ENCODE measurements around the gene DOCK6.

DOCK6 gene

GRCh38 chr19:11203194-11204075 is 58.9 kb downstream of the DOCK6 start:
- no peak for DNase-seq (ENCODE audit: low read depth, low spot score)
- H3K4me3 ChIP-seq (ENCODE audit: low read length), result no peak overlapping the region

GRCh38 chr19:11202488-11203193 is 59.7 kb downstream of the DOCK6 start:
- DNase-seq (ENCODE audit: low read depth, low spot score), result no peak
- H3K4me3 ChIP-seq (ENCODE audit: low read length), result no peak overlapping the region

GRCh38 chr19:11201791-11202190 is 60.5 kb downstream of the DOCK6 start:
- no peak overlapping the region for H3K4me3 ChIP-seq (ENCODE audit: low read length)
- DNase-seq (ENCODE audit: low read depth, low spot score), result no peak

GRCh38 chr19:11200931-11201330 is 61.4 kb downstream of the DOCK6 start:
- DNase-seq (ENCODE audit: low read depth, low spot score), result no peak
- no peak overlapping the region for H3K4me3 ChIP-seq (ENCODE audit: low read length)

- no peak overlapping the region for H3K4me3 ChIP-seq (ENCODE audit: low read length)
- no peak for DNase-seq (ENCODE audit: low read depth, low spot score)
Measured at GRCh38 chr19:11200015-11200574, 62.2 kb downstream of the DOCK6 start.

- no peak for DNase-seq (ENCODE audit: low read depth, low spot score)
Measured at GRCh38 chr19:11199517-11199916, 62.8 kb downstream of the DOCK6 start.

GRCh38 chr19:11198769-11199424 is 63.4 kb downstream of the DOCK6 start:
- DNase-seq (ENCODE audit: low read depth, low spot score), result no peak
- no peak overlapping the region for H3K4me3 ChIP-seq (ENCODE audit: low read length)

More at GRCh38 chr19:11199517-11199916, 62.8 kb downstream of the DOCK6 start:
- H3K4me3 ChIP-seq (ENCODE audit: low read length), result no peak overlapping the region

GRCh38 chr19:11198175-11198534 is 64.2 kb downstream of the DOCK6 start:
- H3K4me3 ChIP-seq (ENCODE audit: low read length), result peak overlapping the region; percentile 26; the same call in 1 of the 2 replicates
- DNase-seq (ENCODE audit: low read depth, low spot score), result no peak

- no peak for DNase-seq (ENCODE audit: low read depth, low spot score)
- H3K4me3 ChIP-seq (ENCODE audit: low read length), result peak within 1 kb of the TSS; percentile 62
Measured at GRCh38 chr19:11197291-11198174, 64.8 kb downstream of the DOCK6 start, which contains the start of gene KANK2. TSS of gene KANK2 (minus strand) at chr19:11197545. CDS start at chr19:11194511, 3,034 bp downstream.

GRCh38 chr19:11196406-11197287 is 65.7 kb downstream of the DOCK6 start:
- DNase-seq (ENCODE audit: low read depth, low spot score), result no peak
- H3K4me3 ChIP-seq (ENCODE audit: low read length), result peak overlapping the region; percentile 62

GRCh38 chr19:11195681-11196080 is 66.6 kb downstream of the DOCK6 start:
- DNase-seq (ENCODE audit: low read depth, low spot score), result no peak
- no peak overlapping the region for H3K4me3 ChIP-seq (ENCODE audit: low read length)

GRCh38 chr19:11194656-11195558 is 67.4 kb downstream of the DOCK6 start:
- H3K4me3 ChIP-seq (ENCODE audit: low read length), result no peak overlapping the region
- no peak for DNase-seq (ENCODE audit: low read depth, low spot score)

GRCh38 chr19:11194173-11194572 is 68.2 kb downstream of the DOCK6 start:
- no peak for DNase-seq (ENCODE audit: low read depth, low spot score)
- H3K4me3 ChIP-seq (ENCODE audit: low read length), result no peak overlapping the region

GRCh38 chr19:11192957-11193939 is 69.1 kb downstream of the DOCK6 start:
- no peak overlapping the region for H3K4me3 ChIP-seq (ENCODE audit: low read length)
- no peak for DNase-seq (ENCODE audit: low read depth, low spot score)

- no peak overlapping the region for H3K4me3 ChIP-seq (ENCODE audit: low read length)
- no peak for DNase-seq (ENCODE audit: low read depth, low spot score)
Measured at GRCh38 chr19:11191934-11192333, 70.4 kb downstream of the DOCK6 start.
